ENCODE data around the gene MORF4L1. TPM values are rescaled to one million over a fixed set of nuclear protein-coding genes. Genes with fewer than 3 reads are reported as not detected.

The MORF4L1 gene
- total RNA-seq, 4 donors from 2014 or later, result 83.6 to 293 (median 156) TPM

DNA sequence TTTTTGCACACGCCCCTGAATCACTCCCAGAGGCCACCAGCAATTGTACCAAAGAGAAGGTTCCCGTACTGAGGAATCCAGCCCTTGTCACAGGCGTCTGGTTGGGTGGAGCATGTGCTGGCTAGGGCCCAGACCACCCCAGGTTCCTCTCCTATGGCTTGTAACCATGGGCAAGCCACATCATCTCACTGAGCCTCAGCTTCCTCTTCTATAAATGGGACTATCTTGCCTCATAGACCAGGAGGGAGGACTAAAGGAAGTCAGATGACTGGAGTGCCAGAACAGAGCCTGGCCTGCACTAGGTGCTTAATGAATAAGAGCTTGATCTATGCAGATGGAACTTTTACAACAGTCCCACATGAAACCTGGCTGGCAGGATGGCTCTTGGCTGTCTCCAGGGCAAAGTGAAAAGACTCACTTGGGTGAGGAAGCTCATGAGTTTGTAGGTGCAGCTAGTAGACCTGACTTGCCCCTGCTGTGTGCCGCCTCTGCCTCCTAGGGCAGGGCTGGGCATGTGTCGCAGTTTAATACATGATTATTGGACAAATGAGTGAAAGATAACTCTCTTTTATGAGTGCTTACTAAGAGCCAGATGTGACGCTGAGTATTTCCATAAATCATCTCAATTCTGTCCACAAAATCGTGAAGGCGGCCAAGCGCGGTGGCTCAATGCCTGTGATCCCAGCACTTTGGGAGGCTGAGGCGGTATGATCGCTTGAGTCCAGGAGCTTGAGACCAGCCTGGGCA is 42.8 kb downstream of the MORF4L1 start:
- TF ChIP-seq, protein P1, sequence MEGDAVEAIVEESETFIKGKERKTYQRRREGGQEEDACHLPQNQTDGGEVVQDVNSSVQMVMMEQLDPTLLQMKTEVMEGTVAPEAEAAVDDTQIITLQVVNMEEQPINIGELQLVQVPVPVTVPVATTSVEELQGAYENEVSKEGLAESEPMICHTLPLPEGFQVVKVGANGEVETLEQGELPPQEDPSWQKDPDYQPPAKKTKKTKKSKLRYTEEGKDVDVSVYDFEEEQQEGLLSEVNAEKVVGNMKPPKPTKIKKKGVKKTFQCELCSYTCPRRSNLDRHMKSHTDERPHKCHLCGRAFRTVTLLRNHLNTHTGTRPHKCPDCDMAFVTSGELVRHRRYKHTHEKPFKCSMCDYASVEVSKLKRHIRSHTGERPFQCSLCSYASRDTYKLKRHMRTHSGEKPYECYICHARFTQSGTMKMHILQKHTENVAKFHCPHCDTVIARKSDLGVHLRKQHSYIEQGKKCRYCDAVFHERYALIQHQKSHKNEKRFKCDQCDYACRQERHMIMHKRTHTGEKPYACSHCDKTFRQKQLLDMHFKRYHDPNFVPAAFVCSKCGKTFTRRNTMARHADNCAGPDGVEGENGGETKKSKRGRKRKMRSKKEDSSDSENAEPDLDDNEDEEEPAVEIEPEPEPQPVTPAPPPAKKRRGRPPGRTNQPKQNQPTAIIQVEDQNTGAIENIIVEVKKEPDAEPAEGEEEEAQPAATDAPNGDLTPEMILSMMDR (IDR thresholded peaks at IDR 0.05), result no peak
- no peak for TF ChIP-seq POLR2A (IDR thresholded peaks at IDR 0.05)
- intact Hi-C loops (cut with DNase I), result no loop called here
- Histone ChIP-seq H3K9me3 (no peaks in the 10 kb centered on the region), H3K4me1 (peaks cover 5 to 40% (median 35%) of the 10 kb centered on the region in 3 donors), H3K36me3 (peaks cover 0 to 60% (median 5%) of the 10 kb centered on the region in 3 donors), H3K27ac (peak overlapping the region; percentile 29 to 81 (median 67)), H3K4me3 (no peak overlapping the region), H3K27me3 (no peaks in the 10 kb centered on the region)
- 43 to 52% methylated on average over 9 to 12 of the region's 12 CpGs for WGBS, 2 donors
- no peak for DNase-seq

GRCh38 chr15:78916088-78916487 is 43.4 kb downstream of the MORF4L1 start:
- Histone ChIP-seq H3K27ac (peak overlapping the region in 3 of 4 donors; percentile 26 to 75 (median 59)), H3K27me3 (no peaks in the 10 kb centered on the region), H3K4me1 (peaks cover 5 to 40% (median 35%) of the 10 kb centered on the region in 3 donors), H3K36me3 (peaks cover 0 to 60% (median 6%) of the 10 kb centered on the region in 3 donors), H3K9me3 (no peaks in the 10 kb centered on the region), H3K4me3 (no peak overlapping the region)
- intact Hi-C loops (cut with DNase I), result no loop called here
- 50 to 59% methylated on average over 4 of the region's 4 CpGs for WGBS, 2 donors
- DNase-seq, result no peak
- no peak for TF ChIP-seq POLR2A (IDR thresholded peaks at IDR 0.05)
- TF ChIP-seq, protein P1 (IDR thresholded peaks at IDR 0.05), result no peak

DNA sequence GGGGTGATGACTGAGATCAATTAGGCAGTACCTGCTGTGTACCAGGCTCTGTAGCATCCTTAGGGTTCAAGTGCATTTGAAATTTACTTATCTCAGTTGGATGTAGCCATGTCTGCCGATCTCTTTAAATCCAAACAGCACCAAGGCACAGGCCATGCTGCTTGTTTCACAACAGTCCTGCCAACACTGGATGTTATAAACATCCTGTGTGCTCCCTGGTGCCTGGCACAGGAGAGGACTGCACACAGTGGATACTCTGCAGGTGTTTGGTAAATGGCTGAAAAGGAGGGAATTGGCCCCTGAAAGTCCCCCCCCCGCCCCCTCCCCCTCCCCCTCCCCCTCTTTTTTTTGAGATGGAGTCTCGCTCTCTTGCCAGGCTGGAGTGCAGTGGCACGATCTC is 45.2 kb downstream of the MORF4L1 start:
- H3K27ac ChIP-seq, result no peak overlapping the region
- no peak overlapping the region for H3K4me3 ChIP-seq
- DNase-seq, result no peak
- H3K9me3 ChIP-seq, result no peaks in the 10 kb centered on the region
- peaks cover 5 to 40% (median 35%) of the 10 kb centered on the region in 3 donors for H3K4me1 ChIP-seq
- intact Hi-C loops (cut with DNase I), result no loop called here
- no peaks in the 10 kb centered on the region for H3K27me3 ChIP-seq
- WGBS, 2 donors, result 91 to 100% methylated on average over 2 to 4 of the region's 4 CpGs
- TF ChIP-seq, protein P1 (IDR thresholded peaks at IDR 0.05), result no peak
- no peak for TF ChIP-seq POLR2A (IDR thresholded peaks at IDR 0.05)
- H3K36me3 ChIP-seq, result peaks cover 16 to 61% (median 18%) of the 10 kb centered on the region in 3 donors

DNA sequence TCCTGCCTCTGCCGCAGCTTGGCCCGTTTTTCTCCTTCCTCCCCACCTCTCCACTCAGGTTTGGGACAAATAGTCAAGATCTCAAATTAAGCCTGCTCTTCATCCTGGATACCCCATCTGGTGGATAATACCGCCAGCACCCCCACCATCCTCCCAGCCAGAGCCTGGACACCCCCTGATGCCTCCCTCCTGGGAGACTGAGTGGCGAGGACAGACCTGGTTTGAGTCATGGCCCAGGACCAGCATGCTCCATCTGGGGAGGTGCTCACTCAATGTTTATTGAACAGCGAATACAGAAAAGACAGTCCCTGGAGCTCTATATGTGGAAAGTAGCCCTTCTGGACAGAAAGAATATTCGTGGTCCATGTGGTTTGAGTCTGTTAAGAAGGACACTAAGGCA is 48.8 kb downstream of the MORF4L1 start:
- no peak for DNase-seq

DNA sequence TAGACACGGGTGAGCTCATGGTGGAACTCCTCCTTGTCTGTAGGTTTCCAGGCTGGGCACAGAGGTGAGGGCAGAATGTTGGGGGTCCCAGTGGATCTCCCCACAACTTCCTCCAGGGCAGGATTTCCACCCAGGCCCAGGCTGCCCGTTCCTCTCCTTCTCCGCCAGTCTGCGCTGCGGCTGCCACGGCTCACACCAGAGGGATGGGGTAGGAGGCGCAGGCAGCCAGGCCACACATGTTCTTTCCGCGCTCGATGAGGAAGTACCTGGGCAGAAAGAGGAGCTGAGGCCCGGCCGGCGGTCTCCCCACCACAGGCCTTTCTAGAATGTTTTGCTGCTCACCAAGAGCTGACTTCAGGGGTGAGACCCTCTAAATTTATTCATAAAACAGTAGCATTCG is 49.2 kb downstream of the MORF4L1 start:
- 86 to 94% methylated on average over 9 to 14 of the region's 14 CpGs for WGBS, 2 donors
- H3K9me3 ChIP-seq, result no peaks in the 10 kb centered on the region
- no peaks in the 10 kb centered on the region for H3K27me3 ChIP-seq
- TF ChIP-seq POLR2A (IDR thresholded peaks at IDR 0.05), result no peak
- TF ChIP-seq, protein P1 (IDR thresholded peaks at IDR 0.05), result no peak
- H3K4me3 ChIP-seq, result no peak overlapping the region
- H3K36me3 ChIP-seq, result peaks cover 20 to 94% (median 24%) of the 10 kb centered on the region in 3 donors
- DNase-seq, result no peak
- peak overlapping the region in 2 of 4 donors; percentile 17 to 21 for H3K27ac ChIP-seq
- intact Hi-C loops (cut with DNase I), result no loop called here
- peaks cover 0 to 11% (median 5%) of the 10 kb centered on the region in 3 donors for H3K4me1 ChIP-seq

More for the DNA sequence above, 48.8 kb downstream of the MORF4L1 start:
- Histone ChIP-seq H3K4me1 (peaks cover 0 to 11% (median 8%) of the 10 kb centered on the region in 3 donors), H3K4me3 (no peak overlapping the region), H3K36me3 (peaks cover 20 to 90% (median 24%) of the 10 kb centered on the region in 3 donors), H3K27ac (no peak overlapping the region), H3K27me3 (no peaks in the 10 kb centered on the region), H3K9me3 (no peaks in the 10 kb centered on the region)
- intact Hi-C loops (cut with DNase I), result no loop called here
- TF ChIP-seq POLR2A (IDR thresholded peaks at IDR 0.05), result no peak
- TF ChIP-seq, protein P1 (IDR thresholded peaks at IDR 0.05), result no peak
- 56 to 76% methylated on average over 3 to 6 of the region's 6 CpGs for WGBS, 2 donors
